ENCODE measurements around the gene PABPN1. TPM values are rescaled to one million over a fixed set of nuclear protein-coding genes. Genes with fewer than 3 reads are reported as not detected.

PABPN1 gene
- total and polyA plus RNA-seq, 7 donors: 65.2 to 104 (median 82.5) TPM

DNA sequence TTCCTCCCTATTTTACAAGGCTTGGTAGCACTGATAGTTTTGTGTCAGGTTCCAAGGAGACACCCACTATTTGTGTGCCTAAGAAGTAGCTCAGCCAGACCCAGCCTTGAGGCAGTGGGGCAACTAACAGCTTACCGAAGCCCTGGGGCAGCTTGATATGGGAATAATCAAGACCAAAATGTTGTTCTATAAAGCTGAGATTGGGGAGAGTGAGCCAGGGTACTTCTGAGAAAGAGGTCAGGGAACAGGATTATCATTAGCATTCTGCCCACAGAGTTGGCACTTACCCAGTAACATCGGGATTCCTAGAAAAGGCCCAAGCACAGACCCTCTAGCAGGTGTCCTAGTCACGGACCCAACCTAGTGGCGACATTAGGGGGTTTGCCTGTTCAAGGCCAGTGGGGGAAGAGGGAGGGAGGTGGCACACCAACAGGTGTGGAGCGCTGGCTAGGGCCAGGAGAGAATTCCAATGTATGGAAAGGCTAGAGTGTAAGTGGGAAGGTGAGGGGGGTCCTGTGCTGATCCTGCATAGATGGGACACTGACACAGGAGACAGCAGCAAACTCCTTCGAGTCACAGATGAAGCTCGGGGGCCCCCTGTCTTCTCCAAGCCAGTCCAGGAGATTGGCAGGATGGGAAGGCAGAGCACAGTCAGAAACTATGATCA, 23.5 kb upstream of the PABPN1 start:
- H3K4me1 ChIP-seq: peaks cover 31% of the 10 kb centered on the region
- whole genome bisulfite sequencing, 3 donors: 70 to 87% (median 85%) methylated on average over 7 of the region's 7 CpGs
- DNase-seq (no peak), ATAC-seq (no peak)
- H3K36me3 ChIP-seq (ENCODE audit: insufficient read depth in 1 of 2, low read depth in 1 of 2): peaks cover 8 to 43% of the 10 kb centered on the region in 2 donors
- H3K27ac ChIP-seq: no peak overlapping the region
- TF ChIP-seq, protein P1, sequence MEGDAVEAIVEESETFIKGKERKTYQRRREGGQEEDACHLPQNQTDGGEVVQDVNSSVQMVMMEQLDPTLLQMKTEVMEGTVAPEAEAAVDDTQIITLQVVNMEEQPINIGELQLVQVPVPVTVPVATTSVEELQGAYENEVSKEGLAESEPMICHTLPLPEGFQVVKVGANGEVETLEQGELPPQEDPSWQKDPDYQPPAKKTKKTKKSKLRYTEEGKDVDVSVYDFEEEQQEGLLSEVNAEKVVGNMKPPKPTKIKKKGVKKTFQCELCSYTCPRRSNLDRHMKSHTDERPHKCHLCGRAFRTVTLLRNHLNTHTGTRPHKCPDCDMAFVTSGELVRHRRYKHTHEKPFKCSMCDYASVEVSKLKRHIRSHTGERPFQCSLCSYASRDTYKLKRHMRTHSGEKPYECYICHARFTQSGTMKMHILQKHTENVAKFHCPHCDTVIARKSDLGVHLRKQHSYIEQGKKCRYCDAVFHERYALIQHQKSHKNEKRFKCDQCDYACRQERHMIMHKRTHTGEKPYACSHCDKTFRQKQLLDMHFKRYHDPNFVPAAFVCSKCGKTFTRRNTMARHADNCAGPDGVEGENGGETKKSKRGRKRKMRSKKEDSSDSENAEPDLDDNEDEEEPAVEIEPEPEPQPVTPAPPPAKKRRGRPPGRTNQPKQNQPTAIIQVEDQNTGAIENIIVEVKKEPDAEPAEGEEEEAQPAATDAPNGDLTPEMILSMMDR (IDR thresholded peaks at IDR 0.05): no peak
- no peak overlapping the region for H3K4me3 ChIP-seq
- no peaks in the 10 kb centered on the region for H3K27me3 ChIP-seq (ENCODE audit: insufficient read depth in 3 of 3, low read length in 2 of 3)
- intact Hi-C loops (cut with DNase I): loop anchor here (5.0 to 10.0 kb wide), 2 partner anchors 35 to 173 kb away; no protein-coding TSS in a partner anchor
- H3K9me3 ChIP-seq: no peaks in the 10 kb centered on the region

DNA sequence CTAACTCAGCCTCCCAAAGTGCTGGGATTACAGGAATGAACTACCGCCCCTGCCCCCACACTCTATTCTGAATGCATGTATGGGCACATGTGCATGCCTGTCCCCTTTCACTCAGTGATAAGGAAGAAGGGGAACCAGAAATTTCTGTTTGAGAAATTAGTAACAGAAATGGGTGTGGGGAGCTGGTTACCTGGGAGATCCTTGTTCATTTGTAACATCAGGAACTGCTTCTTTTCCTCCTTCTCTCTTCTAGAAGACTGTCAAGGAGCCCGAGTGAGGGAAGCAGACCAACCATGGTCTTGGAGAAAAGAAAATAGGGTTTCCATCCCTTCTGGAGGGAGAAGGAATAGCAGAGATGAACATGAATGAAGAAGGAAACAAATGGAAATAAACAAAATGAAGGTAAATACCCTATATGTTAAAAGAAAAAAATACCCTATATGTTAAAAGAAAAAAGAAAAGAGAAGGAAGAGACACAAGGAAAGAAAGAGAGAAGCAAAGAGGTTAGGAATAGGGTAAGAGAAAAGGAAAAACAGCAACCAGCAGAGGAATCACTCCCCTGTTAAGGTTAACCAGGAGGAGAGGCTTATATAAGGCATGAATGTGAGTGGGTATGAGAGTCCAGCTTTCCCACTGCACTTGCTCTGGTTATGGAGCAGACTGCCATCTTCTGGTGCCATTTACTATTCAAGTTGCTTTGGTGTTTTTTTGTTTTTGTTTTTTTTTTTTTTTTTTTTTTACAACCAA, 21.9 kb upstream of the PABPN1 start:
- intact Hi-C loops (cut with DNase I): loop anchor here (5.0 to 10.0 kb wide), 2 partner anchors 37 to 175 kb away; no protein-coding TSS in a partner anchor
- ATAC-seq (no peak), DNase-seq (no peak)
- Histone ChIP-seq H3K27ac (peak overlapping the region; percentile 93), H3K27me3 (ENCODE audit: insufficient read depth in 3 of 3, low read length in 2 of 3) (no peaks in the 10 kb centered on the region), H3K36me3 (ENCODE audit: insufficient read depth in 1 of 2, low read depth in 1 of 2) (peaks cover 8 to 43% of the 10 kb centered on the region in 2 donors), H3K9me3 (no peaks in the 10 kb centered on the region), H3K4me3 (peak overlapping the region; percentile 78), H3K4me1 (peaks cover 28% of the 10 kb centered on the region)
- TF ChIP-seq, protein P1 (IDR thresholded peaks at IDR 0.05): peak; percentile 16
- WGBS, 3 donors: 89 to 96% (median 92%) methylated on average over 2 of the region's 2 CpGs

DNA sequence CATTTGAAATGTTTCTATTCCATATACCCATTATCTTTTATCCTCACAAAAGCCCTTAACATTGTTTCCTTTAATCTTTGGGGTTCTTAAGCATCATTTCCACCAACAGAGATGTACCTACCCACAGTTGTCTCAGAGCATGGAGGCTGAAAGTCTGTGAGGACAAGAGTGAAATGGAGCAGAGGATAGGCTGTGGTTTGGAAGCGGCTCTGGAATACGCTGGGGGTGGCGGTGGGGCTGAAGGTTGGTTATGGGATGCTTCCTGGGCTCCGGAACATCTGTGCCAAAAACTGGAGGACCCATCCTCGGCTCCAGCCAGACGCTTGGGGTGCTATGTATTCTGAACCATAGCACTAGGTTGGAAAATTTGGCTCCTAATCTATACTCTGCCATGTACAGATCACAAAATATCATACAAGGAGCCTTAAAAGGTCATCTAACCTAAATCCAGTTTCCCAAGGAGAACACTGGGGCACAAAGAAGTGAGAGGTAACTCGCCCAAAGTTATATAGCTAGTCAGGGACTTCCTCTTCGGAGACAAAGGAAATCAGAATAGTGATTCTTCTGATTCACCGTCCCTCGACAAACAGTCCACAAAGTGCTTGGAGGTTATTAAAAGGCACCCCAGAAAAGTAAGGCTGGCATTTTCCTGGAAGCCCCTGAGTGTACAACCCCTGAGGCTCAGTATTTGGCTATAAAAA, 21.1 kb upstream of the PABPN1 start:
- no peak for ATAC-seq
- Histone ChIP-seq H3K4me3 (peak overlapping the region; percentile 78), H3K4me1 (peaks cover 27% of the 10 kb centered on the region), H3K27me3 (ENCODE audit: insufficient read depth in 3 of 3, low read length in 2 of 3) (no peaks in the 10 kb centered on the region), H3K9me3 (no peaks in the 10 kb centered on the region), H3K36me3 (ENCODE audit: insufficient read depth in 1 of 2, low read depth in 1 of 2) (peaks cover 8 to 43% of the 10 kb centered on the region in 2 donors), H3K27ac (peak overlapping the region; percentile 93)
- 60 to 66% (median 61%) methylated on average over 10 of the region's 10 CpGs for WGBS, 3 donors
- DNase-seq: no peak
- intact Hi-C loops (cut with DNase I): loop anchor here (5.0 to 10.0 kb wide), 2 partner anchors 38 to 175 kb away; no protein-coding TSS in a partner anchor
- TF ChIP-seq, protein P1 (IDR thresholded peaks at IDR 0.05): no peak

DNA sequence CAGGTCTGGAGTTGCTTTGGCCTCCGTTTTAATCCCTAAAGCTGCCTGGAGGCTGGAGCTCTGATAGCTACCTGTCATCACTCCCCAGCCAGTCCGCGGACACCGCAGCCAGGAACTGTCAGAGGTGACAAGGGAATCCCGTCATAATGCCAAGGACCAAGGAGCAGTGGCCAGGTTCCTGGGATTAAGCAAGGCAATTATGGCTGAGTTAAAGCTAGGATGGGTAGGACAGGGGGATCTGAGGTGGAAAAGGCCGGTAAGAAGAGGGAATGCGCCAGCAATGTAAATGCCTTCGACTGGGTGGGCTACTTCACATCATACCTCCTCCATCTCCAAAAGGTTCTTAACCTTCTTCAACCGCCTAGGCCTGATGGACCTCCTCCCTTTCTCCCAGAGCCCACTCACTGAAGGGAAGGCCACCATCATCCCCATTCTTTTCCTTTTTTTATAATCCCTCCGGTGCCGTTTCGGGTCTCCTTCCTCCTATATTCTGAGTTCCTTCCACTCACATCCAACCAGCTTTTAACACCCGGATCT, 20.5 kb upstream of the PABPN1 start:
- DNase-seq (peak; percentile 61 to 82), ATAC-seq (peak; percentile 42 to 60 (median 46))
- intact Hi-C loops (cut with DNase I): no loop called here
- Histone ChIP-seq H3K36me3 (ENCODE audit: insufficient read depth in 1 of 2, low read depth in 1 of 2) (peaks cover 8 to 37% of the 10 kb centered on the region in 2 donors), H3K4me1 (peaks cover 25% of the 10 kb centered on the region), H3K9me3 (no peaks in the 10 kb centered on the region), H3K27ac (peak overlapping the region; percentile 93), H3K4me3 (peak overlapping the region; percentile 78), H3K27me3 (ENCODE audit: insufficient read depth in 3 of 3, low read length in 2 of 3) (no peaks in the 10 kb centered on the region)
- 1 to 3% (median 2%) methylated on average over 13 of the region's 13 CpGs for WGBS, 3 donors
- TF ChIP-seq, protein P1 (IDR thresholded peaks at IDR 0.05): no peak
